T1000 (cell line): ENCODE measurements around the gene DNAJC5G.
"Not testable (repeated sequence)": the region's sequence is repeated elsewhere in the genome, so short reads cannot be mapped to it uniquely, and the experiment has no call there.

Source experiments
- DNase-seq: peaks from one replicate; lab custom pipeline; 2025; ENCODE audit warnings: mixed read lengths; lab: John Stamatoyannopoulos, UW

The DNAJC5G gene

GRCh38 chr2:27281855-27282559 lies 6.8 kb downstream of the DNAJC5G start, which contains the start of gene TRIM54:
Gene TRIM54, plus strand, starts transcription at chr2:27282429. Its CDS starts 303 bp downstream, at chr2:27282732.
- DNase-seq = no peak

- no peak for DNase-seq
Observed at GRCh38 chr2:27282892-27283291, 7.7 kb downstream of the DNAJC5G start.

- DNase-seq = no peak
Observed at GRCh38 chr2:27284996-27285395, 9.8 kb downstream of the DNAJC5G start.

GRCh38 chr2:27285481-27285880 lies 10.2 kb downstream of the DNAJC5G start:
- DNase-seq = no peak

DNA sequence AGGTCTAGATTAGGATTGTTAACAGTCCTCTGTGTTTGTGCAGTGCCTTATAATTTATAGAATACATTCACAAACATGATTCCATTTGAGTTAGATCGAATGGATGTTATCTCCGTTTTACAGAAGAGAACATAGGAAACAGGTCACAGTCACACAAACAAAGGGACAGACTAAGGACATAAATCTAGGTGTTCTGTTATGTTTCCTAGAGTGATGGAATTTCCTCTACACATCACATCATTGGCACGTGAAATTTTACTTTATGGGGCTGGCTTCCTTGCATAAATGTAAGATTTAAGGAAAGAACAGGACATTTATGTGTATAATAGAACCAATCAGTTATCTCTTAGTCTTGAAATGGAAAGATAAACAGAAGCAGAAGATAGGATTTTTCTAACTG lies 13.4 kb downstream of the DNAJC5G start:
- DNase-seq = no peak

GRCh38 chr2:27290549-27290948 lies 15.3 kb downstream of the DNAJC5G start:
- DNase-seq = no peak

- no peak for DNase-seq
Observed at GRCh38 chr2:27291865-27292264, 16.6 kb downstream of the DNAJC5G start.

DNA sequence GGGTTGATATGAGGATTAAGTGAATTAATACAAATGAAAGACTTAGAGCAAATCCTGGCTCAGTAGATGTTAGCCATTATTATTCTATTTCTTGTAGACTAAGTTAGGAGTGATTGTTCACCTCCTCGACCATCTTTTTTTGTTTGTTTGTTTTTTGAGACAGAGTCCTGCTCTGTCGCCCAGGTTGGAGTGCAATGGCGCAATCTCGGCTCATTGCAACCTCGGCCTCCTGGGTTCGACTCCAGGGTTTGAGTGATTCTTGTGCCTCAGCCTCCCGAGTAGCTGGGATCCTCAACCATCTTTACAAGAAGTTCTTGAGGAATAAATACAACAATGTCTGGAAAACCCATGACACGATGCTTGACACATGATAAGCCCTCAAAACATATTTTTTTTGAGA lies 19.7 kb downstream of the DNAJC5G start:
- DNase-seq = no peak

DNA sequence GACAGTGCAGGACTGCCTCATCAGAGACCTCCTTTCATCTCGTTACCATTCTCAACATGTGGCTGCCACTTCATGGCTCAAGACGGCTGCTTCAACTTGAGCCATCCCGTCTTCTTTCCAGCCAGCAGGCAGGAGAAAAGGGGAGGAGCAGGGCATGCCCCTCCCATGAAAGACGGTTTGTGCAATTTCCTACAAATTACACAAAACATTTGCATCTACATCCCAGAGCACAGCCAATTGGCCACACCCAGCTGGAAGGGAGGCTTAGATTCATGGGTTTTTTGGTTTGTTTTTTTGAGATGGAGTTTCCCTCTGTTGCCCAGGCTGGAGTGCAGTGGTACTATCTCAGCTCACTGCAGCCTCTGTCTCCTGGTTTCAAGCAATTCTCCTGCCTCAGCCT lies 21.2 kb downstream of the DNAJC5G start:
- DNase-seq = no peak

DNA sequence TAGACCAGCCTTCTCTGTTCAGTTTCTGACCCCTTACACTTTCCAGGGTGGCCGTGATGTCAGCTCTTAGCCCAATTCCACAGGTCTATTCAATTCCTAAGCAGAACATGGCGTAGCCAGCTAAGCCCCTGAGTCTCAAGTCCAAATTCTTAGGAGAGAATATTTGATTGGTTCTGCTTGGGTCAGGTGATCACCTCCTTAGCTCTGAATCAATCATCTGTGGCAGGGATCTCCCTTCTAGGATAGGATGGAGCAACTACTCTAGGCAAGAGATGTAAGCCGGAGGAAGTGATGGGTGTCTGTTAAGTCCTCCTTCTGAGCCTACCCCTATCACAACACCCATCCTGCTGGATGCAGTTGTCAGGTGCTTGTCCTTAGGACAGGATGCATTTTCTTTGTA lies 22.0 kb downstream of the DNAJC5G start:
- no peak for DNase-seq

DNA sequence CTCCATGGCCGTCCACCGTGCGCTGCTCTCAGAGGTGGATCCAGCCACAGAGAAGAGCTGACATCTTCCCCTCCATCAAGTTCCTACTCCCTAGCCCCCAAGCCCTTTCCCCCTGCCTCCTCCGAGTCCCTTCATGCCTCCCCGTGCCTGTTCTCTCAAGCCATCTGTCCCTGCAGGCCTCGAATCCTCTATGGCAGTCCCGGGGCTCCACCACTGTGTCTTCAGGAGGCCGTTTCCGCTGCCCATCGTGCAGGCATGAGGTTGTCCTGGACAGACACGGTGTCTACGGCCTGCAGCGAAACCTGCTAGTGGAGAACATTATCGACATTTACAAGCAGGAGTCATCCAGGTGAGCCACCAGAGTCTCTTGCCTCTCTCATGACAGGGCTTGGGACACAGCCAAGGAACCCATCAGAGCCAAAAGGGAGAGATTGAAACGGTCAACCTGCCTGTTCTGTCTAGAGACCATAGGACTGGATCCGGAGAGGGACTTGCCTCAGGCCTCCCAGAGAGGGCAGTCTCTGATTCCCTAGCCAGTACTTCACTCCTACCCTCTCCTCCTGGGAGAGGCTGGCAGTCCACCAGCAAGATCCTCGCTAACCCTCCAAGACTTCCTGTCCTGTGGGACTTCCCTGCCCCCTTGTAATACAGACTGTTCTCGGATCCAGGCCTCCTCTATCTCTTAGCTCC lies 23.3 kb downstream of the DNAJC5G start:
- DNase-seq = no peak

- not testable (repeated sequence) for DNase-seq
Observed at GRCh38 chr2:27300606-27301005, 25.4 kb downstream of the DNAJC5G start.

- peak; percentile 25 for DNase-seq
Observed at GRCh38 chr2:27303093-27304025, 28.1 kb downstream of the DNAJC5G start.

DNA sequence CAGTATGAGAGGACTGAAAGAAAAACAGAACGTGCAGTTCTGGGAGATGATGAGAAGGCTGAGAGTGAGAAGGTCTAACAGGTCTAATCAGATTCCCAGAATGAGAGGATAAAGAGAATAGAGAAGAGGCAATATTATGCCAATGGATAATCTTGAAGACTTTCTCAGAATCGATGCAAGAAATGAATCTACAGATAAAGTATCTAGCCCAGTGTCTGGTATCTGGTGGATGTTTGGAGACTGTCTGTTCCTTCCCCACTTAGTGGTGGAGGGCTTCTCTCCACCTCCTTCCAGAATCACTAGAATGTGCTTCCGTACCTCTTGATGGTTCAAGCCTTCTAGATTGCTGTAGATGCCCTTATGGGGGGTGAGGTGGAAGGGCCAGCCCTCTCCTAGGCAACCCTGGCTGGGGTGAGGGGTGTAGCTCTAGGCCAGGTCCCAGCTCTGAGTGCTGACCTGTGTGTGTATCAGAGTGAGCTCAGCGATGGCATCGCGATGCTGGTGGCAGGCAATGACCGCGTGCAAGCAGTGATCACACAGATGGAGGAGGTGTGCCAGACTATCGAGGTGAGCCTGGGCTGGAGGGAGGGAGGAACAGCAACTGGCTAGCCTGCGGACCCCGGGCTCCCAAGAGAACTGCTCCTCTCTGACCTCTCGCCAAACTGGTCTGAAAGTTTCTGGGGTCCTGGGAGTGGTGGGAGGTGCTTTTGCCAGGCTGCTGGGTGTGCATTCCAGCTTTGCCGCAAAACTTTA lies 29.4 kb downstream of the DNAJC5G start:
- no peak for DNase-seq

DNA sequence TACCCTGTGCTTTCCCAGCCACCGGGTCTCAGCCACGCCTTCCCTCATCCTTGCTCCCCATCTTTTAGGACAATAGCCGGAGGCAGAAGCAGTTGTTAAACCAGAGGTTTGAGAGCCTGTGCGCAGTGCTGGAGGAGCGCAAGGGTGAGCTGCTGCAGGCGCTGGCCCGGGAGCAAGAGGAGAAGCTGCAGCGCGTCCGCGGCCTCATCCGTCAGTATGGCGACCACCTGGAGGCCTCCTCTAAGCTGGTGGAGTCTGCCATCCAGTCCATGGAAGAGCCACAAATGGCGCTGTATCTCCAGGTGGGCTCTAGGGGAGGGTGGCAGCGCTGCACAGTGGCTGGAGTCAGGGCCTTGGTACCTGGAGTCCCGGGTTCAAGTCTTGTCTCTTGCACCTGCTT lies 30.3 kb downstream of the DNAJC5G start:
- no peak for DNase-seq

- DNase-seq = no peak
Observed at GRCh38 chr2:27306136-27306535, 30.9 kb downstream of the DNAJC5G start.

DNA sequence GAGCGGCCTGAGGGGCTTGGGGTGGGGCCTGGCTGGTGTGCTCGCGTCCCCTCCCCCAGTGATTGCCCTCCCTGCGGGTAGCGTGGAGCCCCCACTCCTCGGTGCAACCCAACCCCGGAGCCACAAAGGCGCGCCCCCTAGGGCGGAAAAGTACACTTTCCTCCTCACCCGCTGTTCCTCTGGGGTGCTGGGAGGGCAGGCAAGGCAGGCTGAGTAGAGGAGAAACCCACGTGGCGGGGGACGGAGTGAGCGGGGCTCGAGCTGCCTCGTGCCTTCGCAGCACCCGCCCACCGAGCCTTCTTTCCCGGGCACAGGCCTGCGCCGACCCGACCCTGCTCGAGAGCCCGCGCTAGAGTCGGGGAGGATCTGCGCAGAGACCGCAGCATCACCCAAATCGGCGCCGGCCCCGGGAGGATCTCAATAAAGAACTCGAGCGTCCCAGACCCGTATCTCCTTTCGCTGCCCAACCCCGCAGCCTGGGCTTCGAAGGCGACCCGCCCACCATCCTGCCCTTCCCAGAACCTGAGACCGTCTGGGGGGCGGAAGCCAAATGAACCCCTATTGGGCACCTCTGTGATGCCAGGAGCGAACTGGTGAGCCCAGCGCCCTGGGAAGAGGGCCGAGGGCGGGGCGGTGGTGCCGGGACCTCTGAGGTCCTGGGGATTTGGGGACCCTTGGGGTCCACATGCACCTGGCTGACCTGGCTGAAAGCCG lies 31.5 kb downstream of the DNAJC5G start:
- no peak for DNase-seq

- DNase-seq = no peak
Observed at GRCh38 chr2:27307287-27307544, 32.0 kb downstream of the DNAJC5G start.

DNA sequence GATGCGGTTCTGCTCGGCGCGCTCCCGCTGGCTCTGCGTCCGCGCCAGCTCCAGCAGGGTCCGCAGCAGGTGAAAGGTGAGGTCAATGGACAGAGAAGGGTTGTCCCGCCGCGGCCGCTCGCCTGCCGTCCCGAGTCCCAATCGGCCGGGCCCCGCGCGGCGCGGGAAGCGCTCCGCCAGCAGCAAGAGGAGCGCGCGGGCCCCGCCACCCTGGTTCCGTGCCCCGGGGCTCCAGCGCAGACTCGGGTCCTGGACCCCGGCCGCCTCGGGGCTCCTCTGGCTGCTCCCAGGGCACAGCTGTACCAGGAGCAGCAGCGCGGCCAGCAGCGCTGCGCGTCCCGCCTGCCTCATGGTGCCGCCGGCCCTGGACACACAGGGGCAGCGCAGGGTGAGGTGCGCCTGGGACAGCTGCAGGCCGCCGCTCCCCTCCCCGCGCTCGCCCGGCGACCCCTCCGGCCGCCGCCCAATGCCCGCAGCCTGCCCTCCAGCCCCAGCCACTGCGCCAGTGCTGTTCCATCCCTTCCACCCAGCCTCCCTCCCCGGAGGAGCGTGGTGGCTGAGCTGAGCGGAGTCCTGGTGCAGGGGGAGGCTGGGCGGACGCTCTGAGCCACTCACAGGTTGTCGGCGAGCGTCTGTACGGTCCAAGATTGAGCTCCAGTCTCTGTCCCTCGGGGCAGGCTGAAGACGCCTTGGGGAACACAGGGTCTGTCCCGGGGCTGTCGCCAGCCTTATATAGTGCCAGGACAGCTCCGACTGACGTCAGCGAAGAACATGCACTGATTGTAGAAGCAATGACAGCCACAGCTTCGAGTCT lies 32.5 kb downstream of the DNAJC5G start:
- no peak for DNase-seq

DNA sequence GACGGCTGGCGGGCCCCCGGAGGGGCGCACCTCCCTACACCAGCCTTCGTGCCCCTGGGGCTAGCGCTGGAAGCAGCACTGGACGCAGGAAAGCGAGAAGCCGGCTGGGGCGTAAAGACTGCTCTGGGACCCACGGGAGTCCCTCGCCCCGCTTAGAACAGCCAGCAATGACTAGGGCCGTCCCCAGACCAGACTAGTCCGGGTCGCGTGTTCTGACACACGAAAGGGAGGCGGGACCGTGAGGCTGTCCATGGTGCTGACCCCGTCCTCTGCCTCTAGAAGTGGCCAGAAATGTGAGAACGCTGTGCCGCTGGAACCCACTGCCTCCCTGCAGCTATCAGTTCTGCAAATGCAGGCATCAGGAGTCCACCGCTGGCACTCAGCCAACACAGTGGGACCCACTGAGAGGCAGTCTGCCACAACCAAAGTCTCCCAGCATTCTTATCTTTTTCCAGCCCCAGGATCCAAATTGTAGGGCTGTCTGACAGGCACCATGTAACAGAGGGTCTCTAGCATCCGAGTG lies 33.2 kb downstream of the DNAJC5G start, which contains the start of gene UCN:
UCN (minus strand) TSS at position 87 of the 523 bp plus-strand sequence. CDS start 550 bp downstream, outside the sequence.
- DNase-seq = no peak
